Measurements from ENCODE around the gene OR56B4. TPM values are rescaled to one million over a fixed set of nuclear protein-coding genes. Genes with fewer than 3 reads are reported as not detected.

Gene OR56B4
- total RNA-seq, 5 donors from 2014 or later (not counting 1 experiment from before 2014, with no cell fraction given): not detected

GRCh38 chr11:6079463-6079862 is 28.0 kb upstream of the OR56B4 start:
- Histone ChIP-seq H3K9me3 (no peaks in the 10 kb centered on the region), H3K27me3 (replicated peaks in 1 of 2; ENCODE audit: control insufficient read depth in 2 of 2, extremely low read depth in 1 of 2, insufficient read depth in 2 of 2, low read length in 1 of 2) (peaks cover 0 to 10% of the 10 kb centered on the region in 2 experiments), H3K27ac (ENCODE audit: low read length) (no peak overlapping the region), H3K36me3 (ENCODE audit: control insufficient read depth in 2 of 2, extremely low read depth in 1 of 2, insufficient read depth in 1 of 2, low read length in 1 of 2) (no peaks in the 10 kb centered on the region), H3K4me3 (ENCODE audit: control insufficient read depth in 1 of 2, extremely low read depth in 1 of 2, low read length in 1 of 2) (no peak overlapping the region), H3K4me1 (ENCODE audit: control insufficient read depth in 1 of 2, extremely low read depth in 1 of 2, insufficient read depth in 2 of 2, low read length in 2 of 2) (no peaks in the 10 kb centered on the region)
- peaks cover 7 to 23% of the 10 kb centered on the region in 2 donors for H3K27me3 Mint-ChIP-seq
- ATAC-seq (replicated peaks in 1 of 4): no peak
- no peak overlapping the region for H3K27ac Mint-ChIP-seq
- 40% methylated on average over 2 of the region's 4 CpGs for WGBS (ENCODE audit: insufficient coverage)
- ChIA-PET POLR2A (no interaction called here), CTCF (no interaction called here)
- DNase-seq: no peak
- H3K4me3 Mint-ChIP-seq: no peak overlapping the region
- no peaks in the 10 kb centered on the region for H3K36me3 Mint-ChIP-seq
- no peaks in the 10 kb centered on the region for H3K4me1 Mint-ChIP-seq
- H3K9me3 Mint-ChIP-seq: peaks cover 20 to 21% (median 20%) of the 10 kb centered on the region in 3 donors

- no peak for ATAC-seq (replicated peaks in 1 of 4)
- H3K4me1 ChIP-seq (ENCODE audit: control insufficient read depth in 1 of 2, extremely low read depth in 1 of 2, insufficient read depth in 2 of 2, low read length in 2 of 2): no peaks in the 10 kb centered on the region
- no peak overlapping the region for H3K27ac ChIP-seq (ENCODE audit: low read length)
- no peaks in the 10 kb centered on the region for H3K36me3 Mint-ChIP-seq
- H3K4me3 ChIP-seq (ENCODE audit: control insufficient read depth in 1 of 2, extremely low read depth in 1 of 2, low read length in 1 of 2): no peak overlapping the region
- H3K4me1 Mint-ChIP-seq: no peaks in the 10 kb centered on the region
- peaks cover 4 to 16% (median 5%) of the 10 kb centered on the region in 3 donors for H3K9me3 Mint-ChIP-seq
- no peaks in the 10 kb centered on the region for H3K9me3 ChIP-seq
- no peak overlapping the region for H3K4me3 Mint-ChIP-seq
- no peaks in the 10 kb centered on the region for H3K36me3 ChIP-seq (ENCODE audit: control insufficient read depth in 2 of 2, extremely low read depth in 1 of 2, insufficient read depth in 1 of 2, low read length in 1 of 2)
- H3K27me3 Mint-ChIP-seq: peaks cover 4 to 11% of the 10 kb centered on the region in 2 donors
- H3K27me3 ChIP-seq (replicated peaks in 1 of 2; ENCODE audit: control insufficient read depth in 2 of 2, extremely low read depth in 1 of 2, insufficient read depth in 2 of 2, low read length in 1 of 2): peaks cover 0 to 13% of the 10 kb centered on the region in 2 experiments
- ChIA-PET CTCF (no interaction called here), POLR2A (no interaction called here)
- WGBS (ENCODE audit: insufficient coverage): no CpG with 5 or more reads among the region's 2 CpGs
- no peak overlapping the region for H3K27ac Mint-ChIP-seq
- no peak for DNase-seq
Observed at GRCh38 chr11:6083129-6083528, 24.4 kb upstream of the OR56B4 start.

GRCh38 chr11:6084587-6084986 is 22.9 kb upstream of the OR56B4 start:
- no peak overlapping the region for H3K4me3 ChIP-seq (ENCODE audit: control insufficient read depth in 1 of 2, extremely low read depth in 1 of 2, low read length in 1 of 2)
- Mint-ChIP-seq H3K36me3 (no peaks in the 10 kb centered on the region), H3K4me1 (no peaks in the 10 kb centered on the region), H3K27ac (no peak overlapping the region), H3K27me3 (peaks cover 0 to 4% of the 10 kb centered on the region in 2 donors), H3K4me3 (no peak overlapping the region), H3K9me3 (peaks cover 4 to 16% (median 5%) of the 10 kb centered on the region in 3 donors)
- H3K9me3 ChIP-seq: no peaks in the 10 kb centered on the region
- no peaks in the 10 kb centered on the region for H3K36me3 ChIP-seq (ENCODE audit: control insufficient read depth in 2 of 2, extremely low read depth in 1 of 2, insufficient read depth in 1 of 2, low read length in 1 of 2)
- CTCF ChIA-PET: no interaction called here
- POLR2A ChIA-PET: no interaction called here
- no peak overlapping the region for H3K27ac ChIP-seq (ENCODE audit: low read length)
- DNase-seq (no peak), ATAC-seq (replicated peaks in 1 of 4) (no peak)
- H3K4me1 ChIP-seq (ENCODE audit: control insufficient read depth in 1 of 2, extremely low read depth in 1 of 2, insufficient read depth in 2 of 2, low read length in 2 of 2): no peaks in the 10 kb centered on the region
- H3K27me3 ChIP-seq (replicated peaks in 1 of 2; ENCODE audit: control insufficient read depth in 2 of 2, extremely low read depth in 1 of 2, insufficient read depth in 2 of 2, low read length in 1 of 2): peaks cover 0 to 11% of the 10 kb centered on the region in 2 experiments
- 33% methylated on average over 1 of the region's 3 CpGs for WGBS (ENCODE audit: insufficient coverage)

GRCh38 chr11:6094186-6094585 is 13.3 kb upstream of the OR56B4 start:
- no peaks in the 10 kb centered on the region for H3K9me3 ChIP-seq
- DNase-seq: no peak
- ChIA-PET POLR2A (no interaction called here), CTCF (no interaction called here)
- H3K4me1 ChIP-seq (ENCODE audit: control insufficient read depth in 1 of 2, extremely low read depth in 1 of 2, insufficient read depth in 2 of 2, low read length in 2 of 2): peaks cover 0 to 3% of the 10 kb centered on the region in 2 experiments
- peaks cover 4 to 14% (median 5%) of the 10 kb centered on the region in 3 donors for H3K9me3 Mint-ChIP-seq
- peaks cover 0 to 12% of the 10 kb centered on the region in 2 experiments for H3K27me3 ChIP-seq (replicated peaks in 1 of 2; ENCODE audit: control insufficient read depth in 2 of 2, extremely low read depth in 1 of 2, insufficient read depth in 2 of 2, low read length in 1 of 2)
- H3K27me3 Mint-ChIP-seq: peaks cover 13 to 21% of the 10 kb centered on the region in 2 donors
- H3K4me1 Mint-ChIP-seq: peaks cover 0 to 7% (median 7%) of the 10 kb centered on the region in 3 donors
- ATAC-seq (replicated peaks in 1 of 4): no peak
- H3K27ac Mint-ChIP-seq: no peak overlapping the region
- no CpG with 5 or more reads among the region's 1 CpG for WGBS (ENCODE audit: insufficient coverage)
- H3K4me3 Mint-ChIP-seq: no peak overlapping the region
- H3K36me3 Mint-ChIP-seq: no peaks in the 10 kb centered on the region
- H3K4me3 ChIP-seq (ENCODE audit: control insufficient read depth in 1 of 2, extremely low read depth in 1 of 2, low read length in 1 of 2): no peak overlapping the region
- no peaks in the 10 kb centered on the region for H3K36me3 ChIP-seq (ENCODE audit: control insufficient read depth in 2 of 2, extremely low read depth in 1 of 2, insufficient read depth in 1 of 2, low read length in 1 of 2)
- H3K27ac ChIP-seq (ENCODE audit: low read length): no peak overlapping the region

- ATAC-seq (replicated peaks in 1 of 4) (no peak), DNase-seq (no peak)
- ChIA-PET POLR2A (no interaction called here), CTCF (no interaction called here)
- Mint-ChIP-seq H3K4me3 (no peak overlapping the region), H3K4me1 (peaks cover 0 to 9% (median 7%) of the 10 kb centered on the region in 3 donors), H3K27me3 (peaks cover 21 to 28% of the 10 kb centered on the region in 2 donors), H3K36me3 (no peaks in the 10 kb centered on the region), H3K9me3 (peaks cover 0 to 8% (median 5%) of the 10 kb centered on the region in 3 donors), H3K27ac (no peak overlapping the region)
- Histone ChIP-seq H3K36me3 (ENCODE audit: control insufficient read depth in 2 of 2, extremely low read depth in 1 of 2, insufficient read depth in 1 of 2, low read length in 1 of 2) (no peaks in the 10 kb centered on the region), H3K4me1 (ENCODE audit: control insufficient read depth in 1 of 2, extremely low read depth in 1 of 2, insufficient read depth in 2 of 2, low read length in 2 of 2) (peaks cover 0 to 6% of the 10 kb centered on the region in 2 experiments), H3K27me3 (replicated peaks in 1 of 2; ENCODE audit: control insufficient read depth in 2 of 2, extremely low read depth in 1 of 2, insufficient read depth in 2 of 2, low read length in 1 of 2) (peaks cover 0 to 12% of the 10 kb centered on the region in 2 experiments), H3K4me3 (ENCODE audit: control insufficient read depth in 1 of 2, extremely low read depth in 1 of 2, low read length in 1 of 2) (no peak overlapping the region), H3K27ac (ENCODE audit: low read length) (no peak overlapping the region), H3K9me3 (no peaks in the 10 kb centered on the region)
- 78% methylated on average over 1 of the region's 2 CpGs for WGBS (ENCODE audit: insufficient coverage)
Observed at GRCh38 chr11:6095798-6096197, 11.7 kb upstream of the OR56B4 start.

GRCh38 chr11:6096417-6096816 is 11.1 kb upstream of the OR56B4 start:
- Mint-ChIP-seq H3K36me3 (no peaks in the 10 kb centered on the region), H3K27me3 (peaks cover 21 to 28% of the 10 kb centered on the region in 2 donors), H3K4me1 (peaks cover 0 to 9% (median 7%) of the 10 kb centered on the region in 3 donors), H3K27ac (no peak overlapping the region), H3K4me3 (no peak overlapping the region), H3K9me3 (peaks cover 0 to 8% (median 5%) of the 10 kb centered on the region in 3 donors)
- H3K9me3 ChIP-seq: no peaks in the 10 kb centered on the region
- DNase-seq (no peak), ATAC-seq (replicated peaks in 1 of 4) (no peak)
- no CpG with 5 or more reads among the region's 2 CpGs for WGBS (ENCODE audit: insufficient coverage)
- H3K27ac ChIP-seq (ENCODE audit: low read length): no peak overlapping the region
- H3K36me3 ChIP-seq (ENCODE audit: control insufficient read depth in 2 of 2, extremely low read depth in 1 of 2, insufficient read depth in 1 of 2, low read length in 1 of 2): no peaks in the 10 kb centered on the region
- ChIA-PET POLR2A (no interaction called here), CTCF (no interaction called here)
- H3K27me3 ChIP-seq (replicated peaks in 1 of 2; ENCODE audit: control insufficient read depth in 2 of 2, extremely low read depth in 1 of 2, insufficient read depth in 2 of 2, low read length in 1 of 2): peaks cover 0 to 12% of the 10 kb centered on the region in 2 experiments
- peaks cover 0 to 6% of the 10 kb centered on the region in 2 experiments for H3K4me1 ChIP-seq (ENCODE audit: control insufficient read depth in 1 of 2, extremely low read depth in 1 of 2, insufficient read depth in 2 of 2, low read length in 2 of 2)
- H3K4me3 ChIP-seq (ENCODE audit: control insufficient read depth in 1 of 2, extremely low read depth in 1 of 2, low read length in 1 of 2): no peak overlapping the region

- H3K27me3 ChIP-seq (replicated peaks in 1 of 2; ENCODE audit: control insufficient read depth in 2 of 2, extremely low read depth in 1 of 2, insufficient read depth in 2 of 2, low read length in 1 of 2): peaks cover 0 to 12% of the 10 kb centered on the region in 2 experiments
- Mint-ChIP-seq H3K27ac (no peak overlapping the region), H3K36me3 (no peaks in the 10 kb centered on the region), H3K27me3 (peaks cover 20 to 22% of the 10 kb centered on the region in 2 donors), H3K9me3 (no peaks in the 10 kb centered on the region), H3K4me3 (no peak overlapping the region), H3K4me1 (peaks cover 0 to 3% (median under 1%) of the 10 kb centered on the region in 3 donors)
- no peak overlapping the region for H3K4me3 ChIP-seq (ENCODE audit: control insufficient read depth in 1 of 2, extremely low read depth in 1 of 2, low read length in 1 of 2)
- H3K9me3 ChIP-seq: no peaks in the 10 kb centered on the region
- H3K27ac ChIP-seq (ENCODE audit: low read length): no peak overlapping the region
- no peak for ATAC-seq (replicated peaks in 1 of 4)
- H3K4me1 ChIP-seq (ENCODE audit: control insufficient read depth in 1 of 2, extremely low read depth in 1 of 2, insufficient read depth in 2 of 2, low read length in 2 of 2): peaks cover 0 to 5% of the 10 kb centered on the region in 2 experiments
- H3K36me3 ChIP-seq (ENCODE audit: control insufficient read depth in 2 of 2, extremely low read depth in 1 of 2, insufficient read depth in 1 of 2, low read length in 1 of 2): no peaks in the 10 kb centered on the region
- WGBS (ENCODE audit: insufficient coverage): no CpG with 5 or more reads among the region's 2 CpGs
- DNase-seq: no peak
- CTCF ChIA-PET: interaction anchor here (0.6 kb wide), 2 partner anchors 58 to 1320 kb away, joined by 3 to 5 read pairs; no protein-coding TSS in a partner anchor
- POLR2A ChIA-PET: no interaction called here
Observed at GRCh38 chr11:6099577-6099976, 7.9 kb upstream of the OR56B4 start.

Data from T-cell (primary cell).